PC-9 (cell line): ENCODE results near the gene MCUB. TPM values are rescaled to one million over a fixed set of nuclear protein-coding genes. Genes with fewer than 3 reads are reported as not detected.

ENCODE experiments used
- BruUV-seq: library from RNA; stranded (reverse); fragments of 400-500 nt; replicated peaks from 2 replicates; lab custom pipeline; 2021; lab: Mats Ljungman, UMichigan
- CTCF ChIA-PET: fragments of 300-600 bp; sonication (Branson Sonifier 250); formaldehyde crosslinking; loops from one replicate; lab custom pipeline; 2022; ENCODE audit warnings: antibody characterized with exemption; lab: Charles Lee
- POLR2A ChIA-PET: fragments of 300-600 bp; sonication (Branson Sonifier 250); formaldehyde crosslinking; loops from one replicate; lab custom pipeline; 2022; ENCODE audit warnings: antibody characterized with exemption; ENCODE audit not compliant: unreplicated experiment; lab: Charles Lee
- DNase-seq, 2 experiments: peaks; one replicate each; pipeline versions ENCODE4 v3.0.0 to v3.0.0-alpha.2; 2015 to 2022; ENCODE audit warnings: mixed read lengths in 1 of 2
- H2AFZ ChIP-seq: fragments of 200-600 bp; sonication (generic); 2 replicates; pipeline ENCODE4 v1.8.1; 2017; ENCODE audit warnings: antibody characterized with exemption
- H3F3A ChIP-seq: fragments of 200-600 bp; sonication (generic); 2 replicates; pipeline ENCODE4 v1.8.1; 2017; ENCODE audit warnings: antibody characterized with exemption, mild to moderate bottlenecking, low read depth; ENCODE audit not compliant: insufficient read depth
- H3K27ac ChIP-seq: fragments of 200-600 bp; sonication (generic); 2 replicates; pipeline ENCODE4 v1.6.1; 2016; ENCODE audit warnings: mixed run types
- H3K27me3 ChIP-seq: fragments of 200-600 bp; sonication (generic); 2 replicates; pipeline ENCODE4 v1.6.1; 2016; ENCODE audit warnings: low read depth, mixed run types; ENCODE audit not compliant: insufficient read depth
- H3K36me3 ChIP-seq: fragments of 200-600 bp; sonication (generic); 2 replicates; pipeline ENCODE4 v1.6.1; 2016; ENCODE audit warnings: low read depth, mixed run types
- H3K4me1 ChIP-seq: fragments of 200-600 bp; sonication (generic); replicated peaks from 2 replicates; pipeline ENCODE4 v1.6.1; 2016; ENCODE audit warnings: mixed run types; ENCODE audit not compliant: insufficient read depth
- H3K4me2 ChIP-seq: fragments of 200-600 bp; sonication (generic); 2 replicates; pipeline ENCODE4 v1.6.1; 2017; ENCODE audit warnings: mixed run types
- H3K4me3 ChIP-seq: fragments of 200-600 bp; sonication (generic); 2 replicates; pipeline ENCODE4 v1.6.1; 2016; ENCODE audit warnings: mixed run types
- H3K79me2 ChIP-seq: fragments of 200-600 bp; sonication (generic); 2 replicates; pipeline ENCODE4 v1.6.1; 2017; ENCODE audit warnings: low read depth, mixed run types
- H3K9me2 ChIP-seq: fragments of 200-600 bp; sonication (generic); 2 replicates; pipeline ENCODE4 v1.8.1; 2017; ENCODE audit warnings: mild to moderate bottlenecking; ENCODE audit not compliant: insufficient read depth
- H3K9me3 ChIP-seq: fragments of 200-600 bp; sonication (generic); 2 replicates; pipeline ENCODE4 v1.8.1; 2016; ENCODE audit warnings: low read depth; ENCODE audit not compliant: insufficient read depth
- H4K20me1 ChIP-seq: fragments of 200-600 bp; sonication (generic); 2 replicates; pipeline ENCODE4 v1.8.1; 2017; ENCODE audit not compliant: insufficient read depth
- CTCF ChIP-seq: fragments of 200-600 bp; sonication (generic); conservative IDR thresholded peaks from 2 replicates; pipeline ENCODE4 v1.6.1; 2017; ENCODE audit warnings: mixed run types, antibody characterized with exemption, mild to moderate bottlenecking, moderate library complexity
- EZH2 ChIP-seq: fragments of 200-600 bp; sonication (generic); IDR thresholded peaks from 2 replicates; pipeline ENCODE4 v1.8.0; 2017; ENCODE audit warnings: antibody characterized with exemption, low read depth
- intact Hi-C: fragments of 100-400 bp; cut with micrococcal nuclease; formaldehyde crosslinking; loops from one replicate; pipeline ENCODE4 v1.10.0; 2022; ENCODE audit not compliant: unreplicated experiment
- total RNA-seq: library from RNA; stranded (reverse); gene quantifications from 2 replicates; pipeline ENCODE4 v1.2.3, GENCODE V29; 2021

MCUB gene
- total RNA-seq, 1 experiment from 2014 or later = 15.4 TPM

- H4K20me1 ChIP-seq = no peaks in the 10 kb centered on the region
- no TSS peak for BruUV-seq
- intact Hi-C loops = no loop called here
- no peaks in the 10 kb centered on the region for H3K9me2 ChIP-seq
- H3K27ac ChIP-seq = no peak overlapping the region
- H2AFZ ChIP-seq = no peak overlapping the region
- H3K27me3 ChIP-seq = no peaks in the 10 kb centered on the region
- TF ChIP-seq CTCF (no peak), EZH2 (no peak)
- H3K36me3 ChIP-seq = no peaks in the 10 kb centered on the region
- no peak overlapping the region for H3K4me3 ChIP-seq
- no peaks in the 10 kb centered on the region for H3K79me2 ChIP-seq
- ChIA-PET CTCF (no interaction called here), POLR2A (interaction anchor here (0.6 kb wide), 1 partner anchor 111 kb away, joined by 3 read pairs; no protein-coding TSS in a partner anchor)
- no peaks in the 10 kb centered on the region for H3F3A ChIP-seq
- no peak for DNase-seq
- no peak overlapping the region for H3K4me2 ChIP-seq
- no peaks in the 10 kb centered on the region for H3K9me3 ChIP-seq
- no peaks in the 10 kb centered on the region for H3K4me1 ChIP-seq
Observed at GRCh38 chr4:109548655-109549054, 11.4 kb upstream of the MCUB start.

DNA sequence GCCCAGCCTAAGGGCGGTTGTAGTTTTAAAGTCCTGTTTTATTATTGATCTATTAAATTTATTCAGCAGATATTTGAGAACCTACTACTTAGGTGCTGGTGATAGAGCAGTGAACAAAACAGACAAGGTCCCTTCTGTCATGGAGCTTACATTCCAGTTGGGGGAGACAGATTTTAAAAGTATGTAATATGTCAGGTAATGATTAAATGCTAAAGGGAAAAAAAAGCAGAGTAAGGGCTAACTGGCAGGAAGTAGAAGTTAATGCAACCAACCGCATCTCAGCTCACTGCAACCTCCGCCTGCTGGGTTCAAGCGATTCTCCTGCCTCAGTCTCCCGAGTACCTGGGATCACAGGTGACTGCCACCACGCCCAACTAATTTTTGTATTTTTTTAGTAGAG lies 7.8 kb upstream of the MCUB start:
- no peak for TF ChIP-seq CTCF
- no peak for TF ChIP-seq EZH2
- H3K27me3 ChIP-seq = no peaks in the 10 kb centered on the region
- ChIA-PET CTCF (no interaction called here), POLR2A (no interaction called here)
- intact Hi-C loops = no loop called here
- no peaks in the 10 kb centered on the region for H3K4me1 ChIP-seq
- H3K36me3 ChIP-seq = no peaks in the 10 kb centered on the region
- no peaks in the 10 kb centered on the region for H3K9me3 ChIP-seq
- H3K9me2 ChIP-seq = no peaks in the 10 kb centered on the region
- H3K4me3 ChIP-seq = no peak overlapping the region
- no peak overlapping the region for H2AFZ ChIP-seq
- no peaks in the 10 kb centered on the region for H3K79me2 ChIP-seq
- no peak for DNase-seq
- BruUV-seq = no TSS peak
- no peaks in the 10 kb centered on the region for H3F3A ChIP-seq
- no peaks in the 10 kb centered on the region for H4K20me1 ChIP-seq
- H3K27ac ChIP-seq = no peak overlapping the region
- no peak overlapping the region for H3K4me2 ChIP-seq

GRCh38 chr4:109553130-109553529 lies 6.9 kb upstream of the MCUB start:
- no TSS peak for BruUV-seq
- Histone ChIP-seq H2AFZ (no peak overlapping the region), H3K4me3 (no peak overlapping the region), H3K9me2 (no peaks in the 10 kb centered on the region), H3K9me3 (no peaks in the 10 kb centered on the region), H3K79me2 (no peaks in the 10 kb centered on the region), H3K4me1 (no peaks in the 10 kb centered on the region), H3K36me3 (no peaks in the 10 kb centered on the region), H3F3A (no peaks in the 10 kb centered on the region), H4K20me1 (no peaks in the 10 kb centered on the region), H3K27me3 (no peaks in the 10 kb centered on the region), H3K4me2 (no peak overlapping the region), H3K27ac (no peak overlapping the region)
- ChIA-PET CTCF (no interaction called here), POLR2A (no interaction called here)
- DNase-seq = no peak
- intact Hi-C loops = no loop called here
- TF ChIP-seq CTCF = no peak
- TF ChIP-seq EZH2 = no peak
